Kidney (tissue), 14 donors: Measurements from ENCODE around the gene DNAH11. TPM values are rescaled to one million over a fixed set of nuclear protein-coding genes. Genes with fewer than 3 reads are reported as not detected.

Experiments
- DNase-seq, 5 donors: peaks; one replicate each; pipeline ENCODE4 v3.0.0-alpha.2; 2013 to 2020
- FAIRE-seq: peaks from 2 replicates; lab custom pipeline; 2012; peaks lifted over from hg19 to GRCh38; lab: Jason Lieb, UNC
- H3K27ac ChIP-seq, 2 donors: one replicate each; pipeline ENCODE4 v1.7.0; 2013; ENCODE audit warnings: low read depth in 2 of 2, low read length in 2 of 2, inconsistent platforms in 1 of 2
- H3K27me3 ChIP-seq: one replicate; pipeline ENCODE4 v1.7.1; 2013; ENCODE audit warnings: low read length, inconsistent platforms; ENCODE audit not compliant: control insufficient read depth, insufficient read depth
- H3K36me3 ChIP-seq, 3 donors: one replicate each; pipeline versions ENCODE4 v1.7.0 to v1.7.1; 2013; ENCODE audit warnings: low read length in 3 of 3, control low read depth in 1 of 3, inconsistent platforms in 1 of 3; ENCODE audit not compliant: insufficient read depth in 3 of 3, control insufficient read depth in 2 of 3
- H3K4me1 ChIP-seq, 3 donors: one replicate each; pipeline versions ENCODE4 v1.7.0 to v1.7.1; 2013; ENCODE audit warnings: low read length in 3 of 3, inconsistent platforms in 1 of 3, low read depth in 1 of 3; ENCODE audit not compliant: control insufficient read depth in 2 of 3, insufficient read depth in 2 of 3
- H3K4me3 ChIP-seq, 3 donors: one replicate each; pipeline versions ENCODE4 v1.7.0 to v1.8.1; 2013; ENCODE audit warnings: low read length in 3 of 3, control low read depth in 1 of 3, inconsistent platforms in 1 of 3
- H3K9ac ChIP-seq, 3 donors: one replicate each; pipeline versions ENCODE4 v1.7.0 to v1.7.1; 2013; ENCODE audit warnings: low read length in 3 of 3, control low read depth in 1 of 3, inconsistent platforms in 1 of 3
- H3K9me3 ChIP-seq, 3 donors: one replicate each; pipeline versions ENCODE4 v1.7.0 to v1.7.1; 2013; ENCODE audit warnings: low read length in 3 of 3, control low read depth in 1 of 3, inconsistent platforms in 1 of 3; ENCODE audit not compliant: control insufficient read depth in 2 of 3, insufficient read depth in 1 of 3
- intact Hi-C: fragments of 100-400 bp; cut with DNase I; formaldehyde crosslinking; loops from one replicate; pipeline ENCODE4 v1.11.1; 2022
- polyA plus RNA-seq: library from polyadenylated mRNA; stranded (reverse); fragments of 350-450 nt; fragmentation: Illumina TruSeq; extraction: RNeasy Lipid Tissue Mini Kit (QIAGEN cat#74804); gene quantifications from one replicate; pipeline ENCODE4 v1.2.3, GENCODE V29; 2014; ENCODE audit warnings: low read depth, low replicate concordance; ENCODE audit not compliant: insufficient read depth
- total RNA-seq: library from RNA; stranded (reverse); fragmentation: NEBNext Ultra II Directional; extraction: Animal tissue kit (Norgen Biotek cat#: 25700); gene quantifications from one replicate; pipeline ENCODE4 v1.2.1, GENCODE V29; 2021
- TF ChIP-seq, protein P1 (sequence below): IDR thresholded peaks from 3 replicates; pipeline ENCODE4 v1.5.1; 2012; ENCODE audit warnings: mild to moderate bottlenecking, moderate library complexity, borderline replicate concordance; ENCODE audit not compliant: insufficient read depth; ENCODE audit errors: extremely low read depth
- donor health status: control.
- donor health status: control.
- donor health status: control.
- donor health status: control.
- donor health status: control.
- donor health status: DM: yes; HTN: yes; CAD: no.
- donor health status: Normal renal cell carcinoma (clear cell type).

DNAH11 gene
- total and polyA plus RNA-seq, 2 donors from 2014 or later, result 0.58 to 2.3 TPM

DNA sequence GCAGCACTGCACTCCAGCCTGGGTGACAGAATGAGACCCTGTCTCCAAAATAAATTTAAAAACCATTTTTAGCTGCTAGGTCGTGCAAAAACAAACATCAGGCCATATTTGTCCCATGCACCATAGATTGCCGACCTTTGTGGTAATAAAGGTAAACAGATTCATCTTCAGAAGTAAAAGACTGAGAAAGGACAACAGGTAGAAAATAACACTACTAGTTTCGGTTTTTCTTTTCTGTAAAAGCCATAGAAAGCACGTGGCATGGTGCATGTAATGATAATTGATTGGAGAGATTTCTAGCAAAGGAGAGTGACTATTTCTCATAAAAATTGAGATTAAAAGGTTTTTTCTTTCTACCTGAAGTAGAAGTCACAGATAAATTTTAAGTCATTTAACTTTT is 93.9 kb downstream of the DNAH11 start:
- Histone ChIP-seq H3K4me1 (no peaks in the 10 kb centered on the region), H3K4me3 (no peak overlapping the region), H3K27me3 (no peaks in the 10 kb centered on the region), H3K9ac (no peak overlapping the region), H3K36me3 (no peaks in the 10 kb centered on the region), H3K27ac (no peak overlapping the region), H3K9me3 (peaks cover 0 to 2% (median 0%) of the 10 kb centered on the region in 3 donors)
- FAIRE-seq (no peak), DNase-seq (no peak)
- TF ChIP-seq, protein P1, sequence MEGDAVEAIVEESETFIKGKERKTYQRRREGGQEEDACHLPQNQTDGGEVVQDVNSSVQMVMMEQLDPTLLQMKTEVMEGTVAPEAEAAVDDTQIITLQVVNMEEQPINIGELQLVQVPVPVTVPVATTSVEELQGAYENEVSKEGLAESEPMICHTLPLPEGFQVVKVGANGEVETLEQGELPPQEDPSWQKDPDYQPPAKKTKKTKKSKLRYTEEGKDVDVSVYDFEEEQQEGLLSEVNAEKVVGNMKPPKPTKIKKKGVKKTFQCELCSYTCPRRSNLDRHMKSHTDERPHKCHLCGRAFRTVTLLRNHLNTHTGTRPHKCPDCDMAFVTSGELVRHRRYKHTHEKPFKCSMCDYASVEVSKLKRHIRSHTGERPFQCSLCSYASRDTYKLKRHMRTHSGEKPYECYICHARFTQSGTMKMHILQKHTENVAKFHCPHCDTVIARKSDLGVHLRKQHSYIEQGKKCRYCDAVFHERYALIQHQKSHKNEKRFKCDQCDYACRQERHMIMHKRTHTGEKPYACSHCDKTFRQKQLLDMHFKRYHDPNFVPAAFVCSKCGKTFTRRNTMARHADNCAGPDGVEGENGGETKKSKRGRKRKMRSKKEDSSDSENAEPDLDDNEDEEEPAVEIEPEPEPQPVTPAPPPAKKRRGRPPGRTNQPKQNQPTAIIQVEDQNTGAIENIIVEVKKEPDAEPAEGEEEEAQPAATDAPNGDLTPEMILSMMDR, result no peak
- intact Hi-C loops, result no loop called here

DNA sequence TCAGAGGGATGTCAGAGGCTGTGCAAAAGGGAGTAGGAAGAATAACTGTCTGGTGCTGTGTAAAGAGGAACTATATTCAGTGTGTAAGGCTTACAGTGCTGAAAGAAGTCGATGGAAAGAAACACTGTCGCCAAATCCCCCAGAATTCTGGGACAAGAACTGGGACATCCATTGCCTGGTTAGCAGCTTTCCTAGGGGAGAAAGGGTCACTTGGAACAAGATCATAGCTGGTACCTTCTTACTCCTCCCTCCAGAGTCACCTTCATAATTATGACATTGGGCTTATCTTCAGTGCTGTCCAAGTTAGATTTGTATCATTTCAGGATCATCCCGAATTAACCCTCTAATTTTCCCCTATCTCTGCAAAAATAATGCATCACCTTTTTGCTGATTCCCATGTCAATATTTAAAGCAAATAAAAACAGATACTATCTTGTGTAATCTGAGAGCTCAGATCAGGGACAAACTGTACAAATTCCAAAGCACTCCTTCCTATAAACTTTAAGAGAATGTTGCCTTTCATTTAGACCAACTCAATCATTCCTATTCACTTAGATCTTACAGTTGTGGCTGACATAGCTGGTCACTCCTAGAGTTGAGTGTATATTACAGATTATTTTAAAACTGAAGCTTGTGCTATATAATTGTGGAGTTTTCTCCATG is 96.5 kb downstream of the DNAH11 start:
- H3K9ac ChIP-seq, result no peak overlapping the region
- intact Hi-C loops, result no loop called here
- no peak for DNase-seq
- FAIRE-seq, result no peak
- H3K9me3 ChIP-seq, result no peaks in the 10 kb centered on the region
- no peaks in the 10 kb centered on the region for H3K4me1 ChIP-seq
- H3K27me3 ChIP-seq, result no peaks in the 10 kb centered on the region
- no peaks in the 10 kb centered on the region for H3K36me3 ChIP-seq
- H3K27ac ChIP-seq, result no peak overlapping the region
- TF ChIP-seq, protein P1, result no peak
- no peak overlapping the region for H3K4me3 ChIP-seq

DNA sequence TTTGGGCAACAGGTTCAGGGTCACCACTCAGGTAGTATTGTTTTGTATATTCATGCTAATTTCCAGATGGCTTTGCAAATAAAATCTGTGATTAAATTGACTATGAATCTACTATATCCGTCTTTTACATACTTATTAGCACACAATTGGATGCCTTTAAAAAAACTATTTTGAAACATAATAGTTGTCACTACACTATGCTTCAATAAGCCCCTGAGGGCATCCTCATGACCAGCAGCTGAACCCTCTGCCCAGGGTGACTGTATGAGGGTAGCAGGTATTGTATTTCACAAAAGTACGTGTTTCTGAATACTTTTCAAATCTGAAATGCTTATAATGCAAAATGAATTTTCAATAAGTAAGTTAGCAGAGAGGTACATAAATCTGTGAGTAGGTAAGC is 97.3 kb downstream of the DNAH11 start:
- DNase-seq (no peak), FAIRE-seq (no peak)
- intact Hi-C loops, result no loop called here
- H3K9me3 ChIP-seq, result no peaks in the 10 kb centered on the region
- H3K4me3 ChIP-seq, result no peak overlapping the region
- TF ChIP-seq, protein P1, result no peak
- H3K9ac ChIP-seq, result no peak overlapping the region
- no peaks in the 10 kb centered on the region for H3K36me3 ChIP-seq
- no peak overlapping the region for H3K27ac ChIP-seq
- H3K27me3 ChIP-seq, result no peaks in the 10 kb centered on the region
- H3K4me1 ChIP-seq, result no peaks in the 10 kb centered on the region

DNA sequence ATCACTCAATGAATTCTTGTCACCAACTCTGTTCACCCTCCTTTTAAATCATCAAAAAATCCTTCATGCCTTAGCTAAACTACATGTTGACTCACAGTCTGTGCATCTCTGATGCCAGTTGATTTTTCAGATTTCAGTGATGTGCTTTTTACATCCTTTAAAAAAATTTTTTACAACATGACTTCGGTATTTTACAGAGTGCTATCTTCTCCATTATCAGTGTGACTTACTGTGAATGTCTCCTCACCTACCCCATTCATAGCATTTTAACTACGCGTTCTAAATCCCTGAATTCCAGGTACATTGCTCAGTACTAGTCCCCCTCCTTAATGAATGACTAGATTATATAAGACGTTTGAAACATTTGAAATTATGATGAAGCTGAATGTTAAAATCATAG is 98.7 kb downstream of the DNAH11 start:
- Histone ChIP-seq H3K4me1 (no peaks in the 10 kb centered on the region), H3K27ac (no peak overlapping the region), H3K4me3 (no peak overlapping the region), H3K9me3 (no peaks in the 10 kb centered on the region), H3K9ac (no peak overlapping the region), H3K36me3 (no peaks in the 10 kb centered on the region), H3K27me3 (no peaks in the 10 kb centered on the region)
- intact Hi-C loops, result no loop called here
- TF ChIP-seq, protein P1, result no peak
- no peak for FAIRE-seq
- DNase-seq, result no peak
